Loucy (cell line): ENCODE data around the gene FER.

ENCODE experiments used
- H2AFZ ChIP-seq: fragments of 200-600 bp; sonication (generic); 2 replicates; pipeline ENCODE4 v1.6.0; 2016; ENCODE audit warnings: antibody characterized with exemption, mild to moderate bottlenecking, low read length, moderate library complexity
- H3F3A ChIP-seq: fragments of 200-600 bp; 2 replicates; pipeline ENCODE4 v1.6.0; 2016; ENCODE audit warnings: antibody characterized with exemption, low read depth, mild to moderate bottlenecking
- H3K27me3 ChIP-seq: fragments of 200-600 bp; sonication (generic); 2 replicates; pipeline ENCODE4 v1.6.1; 2014; ENCODE audit warnings: low read length, mild to moderate bottlenecking; ENCODE audit not compliant: insufficient read depth, poor library complexity, severe bottlenecking
- H3K36me3 ChIP-seq: fragments of 200-600 bp; sonication (generic); 2 replicates; pipeline ENCODE4 v1.6.1; 2016; ENCODE audit warnings: low read length; ENCODE audit not compliant: insufficient read depth
- H3K4me1 ChIP-seq: fragments of 200-600 bp; sonication (generic); 2 replicates; pipeline ENCODE4 v1.5.1; 2014; ENCODE audit warnings: low read length, mild to moderate bottlenecking; ENCODE audit not compliant: insufficient read depth, poor library complexity, severe bottlenecking
- H3K4me2 ChIP-seq: fragments of 200-600 bp; sonication (generic); 2 replicates; pipeline ENCODE4 v1.6.0; 2014; ENCODE audit warnings: antibody characterized with exemption, low read length, low read depth, mild to moderate bottlenecking; ENCODE audit not compliant: poor library complexity, severe bottlenecking
- H3K4me3 ChIP-seq: fragments of 200-600 bp; sonication (generic); 2 replicates; pipeline ENCODE4 v1.5.1; 2014; ENCODE audit warnings: low read length, mild to moderate bottlenecking, mixed read lengths; ENCODE audit not compliant: poor library complexity, severe bottlenecking
- H3K79me2 ChIP-seq: fragments of 200-600 bp; sonication (generic); 2 replicates; pipeline ENCODE4 v1.6.1; 2014; ENCODE audit warnings: low read length; ENCODE audit not compliant: insufficient read depth
- H3K9ac ChIP-seq: fragments of 200-600 bp; sonication (generic); 2 replicates; pipeline ENCODE4 v1.6.0; 2014; ENCODE audit warnings: mild to moderate bottlenecking, low read depth, low read length, moderate library complexity; ENCODE audit not compliant: poor library complexity, severe bottlenecking
- H3K9me2 ChIP-seq: fragments of 200-600 bp; sonication (generic); replicated peaks from 2 replicates; pipeline ENCODE4 v1.6.1; 2016; ENCODE audit warnings: low read depth, low read length, mixed read lengths
- H3K9me3 ChIP-seq: fragments of 200-600 bp; sonication (generic); 2 replicates; pipeline ENCODE4 v1.6.1; 2014; ENCODE audit warnings: mild to moderate bottlenecking, antibody characterized with exemption, low read length, low read depth; ENCODE audit not compliant: insufficient read depth
- H4K20me1 ChIP-seq: fragments of 200-600 bp; sonication (generic); 2 replicates; pipeline ENCODE4 v1.6.0; 2014; ENCODE audit warnings: antibody characterized with exemption, low read length, mild to moderate bottlenecking; ENCODE audit not compliant: insufficient read depth, poor library complexity, severe bottlenecking
- CTCF ChIP-seq: fragments of 200-600 bp; sonication (generic); conservative IDR thresholded peaks from 2 replicates; pipeline ENCODE4 v1.5.1; 2014; ENCODE audit warnings: mild to moderate bottlenecking, antibody characterized with exemption, low read length
- EZH2phosphoT487 ChIP-seq: fragments of 200-600 bp; IDR thresholded peaks from 2 replicates; pipeline ENCODE4 v1.6.1; 2018; ENCODE audit warnings: antibody characterized with exemption, mild to moderate bottlenecking, moderate library complexity, borderline replicate concordance

FER gene

GRCh38 chr5:109192555-109193281 lies 445.0 kb downstream of the FER start:
- TF ChIP-seq EZH2phosphoT487 (no peak), CTCF (no peak)
- Histone ChIP-seq H3K9me3 (no peaks in the 10 kb centered on the region), H4K20me1 (no peaks in the 10 kb centered on the region), H2AFZ (no peak overlapping the region), H3K4me1 (peaks cover 5% of the 10 kb centered on the region), H3K9me2 (no peaks in the 10 kb centered on the region), H3K4me3 (no peak overlapping the region), H3K9ac (no peak overlapping the region), H3K79me2 (no peaks in the 10 kb centered on the region), H3F3A (no peaks in the 10 kb centered on the region), H3K27me3 (no peaks in the 10 kb centered on the region), H3K4me2 (no peak overlapping the region), H3K36me3 (peaks cover 7% of the 10 kb centered on the region; the same call in 1 of the 2 replicates)

GRCh38 chr5:109195667-109196066 lies 448.0 kb downstream of the FER start:
- Histone ChIP-seq H3K9ac (no peak overlapping the region), H3F3A (no peaks in the 10 kb centered on the region), H3K4me3 (no peak overlapping the region), H3K27me3 (no peaks in the 10 kb centered on the region), H4K20me1 (no peaks in the 10 kb centered on the region), H2AFZ (no peak overlapping the region), H3K4me2 (no peak overlapping the region), H3K4me1 (peaks cover 5% of the 10 kb centered on the region), H3K36me3 (no peaks in the 10 kb centered on the region), H3K9me2 (no peaks in the 10 kb centered on the region), H3K9me3 (no peaks in the 10 kb centered on the region), H3K79me2 (no peaks in the 10 kb centered on the region)
- TF ChIP-seq EZH2phosphoT487 (no peak), CTCF (no peak)

GRCh38 chr5:109196087-109196822 lies 448.6 kb downstream of the FER start:
- Histone ChIP-seq H4K20me1 (no peaks in the 10 kb centered on the region), H3K4me2 (no peak overlapping the region), H3K36me3 (no peaks in the 10 kb centered on the region), H3K4me3 (no peak overlapping the region), H3K79me2 (no peaks in the 10 kb centered on the region), H3K27me3 (no peaks in the 10 kb centered on the region), H3F3A (no peaks in the 10 kb centered on the region), H2AFZ (no peak overlapping the region), H3K9me2 (no peaks in the 10 kb centered on the region), H3K9me3 (no peaks in the 10 kb centered on the region), H3K4me1 (peaks cover 5% of the 10 kb centered on the region), H3K9ac (no peak overlapping the region)
- TF ChIP-seq EZH2phosphoT487 (no peak), CTCF (no peak)
